HG02938 (cell line): ENCODE measurements around the gene RAB42.
A peak's percentile ranks its signal among the peaks of the same experiment; 100 is the strongest.
"Not testable (repeated sequence)": the region's sequence is repeated elsewhere in the genome, so short reads cannot be mapped to it uniquely, and the experiment has no call there.

Source experiments
- ATAC-seq: cut with Tn5 transposase; IDR thresholded peaks from one replicate; pipeline ENCODE4 v1.9.1; 2021; ENCODE audit warnings: mild to moderate bottlenecking, moderate library complexity; ENCODE audit not compliant: unreplicated experiment

The RAB42 gene

DNA sequence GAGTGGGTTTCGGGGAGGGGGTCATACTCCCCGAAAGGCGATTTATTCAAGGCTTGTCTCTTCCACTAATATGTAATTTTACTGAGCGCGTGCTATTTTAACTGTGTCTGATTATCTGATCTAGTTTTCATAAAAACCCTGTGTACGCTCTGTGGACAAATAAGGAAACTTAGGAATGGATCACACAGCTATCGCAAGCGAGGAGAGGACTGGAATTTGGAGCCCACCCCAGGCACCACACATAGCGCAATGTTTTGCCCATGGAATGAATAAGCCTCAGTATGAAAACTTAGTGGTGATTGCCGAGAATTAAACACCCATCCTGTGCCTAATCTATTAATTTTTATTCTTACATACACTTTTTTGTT, 9.8 kb upstream of the RAB42 start:
- no peak for ATAC-seq

DNA sequence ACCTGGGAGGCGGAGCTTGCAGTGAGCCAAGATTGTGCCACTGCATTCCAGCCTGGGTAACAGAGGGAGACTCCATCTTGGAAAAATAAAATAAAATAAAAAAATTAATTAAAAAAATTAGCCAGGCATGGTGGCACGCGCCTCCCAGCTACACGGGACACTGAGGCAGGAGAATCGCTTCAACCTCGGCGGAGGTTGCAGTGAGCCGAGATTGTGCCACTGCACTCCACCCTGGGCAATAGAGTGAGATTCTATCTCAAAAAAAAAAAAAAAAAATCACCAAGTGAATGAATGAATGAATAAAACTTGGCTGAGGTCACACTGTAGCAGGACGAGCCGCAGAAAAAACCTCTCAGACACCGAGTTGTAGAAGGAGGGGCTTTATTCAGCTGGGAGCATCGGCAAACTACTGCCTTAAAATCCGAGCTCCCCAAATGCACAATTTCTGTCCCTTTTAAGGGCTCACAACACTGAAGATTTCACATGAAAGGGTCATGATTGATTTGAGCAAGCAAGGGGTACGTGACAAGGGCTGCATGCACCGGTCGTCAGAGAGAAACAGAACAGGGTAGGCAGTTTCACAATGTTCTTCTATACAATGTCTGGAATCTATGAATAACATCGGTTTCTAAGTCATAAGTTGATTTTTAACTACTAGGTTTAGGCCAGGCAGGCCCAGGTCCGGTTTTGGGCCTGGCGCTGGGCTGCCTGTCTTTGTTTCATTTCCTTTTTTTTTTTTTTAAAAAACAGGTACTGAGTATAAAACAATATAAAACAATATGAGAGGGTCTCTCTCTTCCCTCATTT, 5.3 kb upstream of the RAB42 start:
- not testable (repeated sequence) for ATAC-seq

DNA sequence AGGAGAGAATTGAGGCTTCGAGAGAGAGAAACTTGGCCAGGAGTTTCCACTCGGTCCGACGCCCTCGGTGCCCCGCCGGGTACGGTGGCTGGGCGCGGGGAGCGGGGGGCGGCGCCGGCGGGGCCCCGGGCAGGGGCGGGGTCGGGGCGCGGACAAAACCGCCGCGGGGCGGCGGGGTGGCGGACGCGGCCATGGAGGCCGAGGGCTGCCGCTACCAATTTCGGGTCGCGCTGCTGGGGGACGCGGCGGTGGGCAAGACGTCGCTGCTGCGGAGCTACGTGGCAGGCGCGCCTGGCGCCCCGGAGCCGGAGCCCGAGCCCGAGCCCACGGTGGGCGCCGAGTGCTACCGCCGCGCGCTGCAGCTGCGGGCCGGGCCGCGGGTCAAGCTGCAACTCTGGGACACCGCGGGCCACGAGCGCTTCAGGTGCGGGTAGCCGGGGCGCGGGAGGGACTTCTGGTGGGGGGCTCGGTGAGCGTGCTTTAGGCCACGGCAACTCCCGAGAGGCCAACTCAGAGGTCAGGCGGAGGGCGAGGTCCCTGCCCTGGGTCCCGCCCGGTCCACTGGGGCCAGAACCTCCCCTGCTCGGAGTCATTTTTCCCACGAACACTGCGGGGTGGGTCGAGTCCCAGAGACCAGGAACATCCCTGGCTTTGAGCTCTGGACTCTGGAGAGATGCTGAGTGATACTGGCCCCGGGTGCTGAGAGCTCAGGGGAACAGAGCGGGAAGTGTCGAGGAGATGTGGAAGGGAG, 431 bp downstream of the RAB42 start:
- ATAC-seq = no peak

DNA sequence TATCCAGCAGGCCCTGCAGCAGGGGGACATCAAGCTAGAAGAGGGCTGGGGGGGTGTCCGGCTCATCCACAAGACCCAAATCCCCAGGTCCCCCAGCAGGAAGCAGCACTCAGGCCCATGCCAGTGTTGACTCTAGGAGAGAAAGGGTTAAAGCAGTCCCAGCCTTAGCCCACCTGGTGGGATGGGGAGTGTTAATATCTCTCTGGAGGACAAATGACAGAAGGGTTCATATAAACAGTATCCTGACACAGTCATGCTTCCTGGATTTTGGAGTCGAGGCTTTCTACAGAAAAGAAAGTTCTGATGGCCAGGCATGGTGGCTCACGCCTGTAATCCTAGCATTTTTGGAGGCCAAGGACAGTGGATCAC, 1.9 kb downstream of the RAB42 start:
- ATAC-seq = not testable (repeated sequence)

DNA sequence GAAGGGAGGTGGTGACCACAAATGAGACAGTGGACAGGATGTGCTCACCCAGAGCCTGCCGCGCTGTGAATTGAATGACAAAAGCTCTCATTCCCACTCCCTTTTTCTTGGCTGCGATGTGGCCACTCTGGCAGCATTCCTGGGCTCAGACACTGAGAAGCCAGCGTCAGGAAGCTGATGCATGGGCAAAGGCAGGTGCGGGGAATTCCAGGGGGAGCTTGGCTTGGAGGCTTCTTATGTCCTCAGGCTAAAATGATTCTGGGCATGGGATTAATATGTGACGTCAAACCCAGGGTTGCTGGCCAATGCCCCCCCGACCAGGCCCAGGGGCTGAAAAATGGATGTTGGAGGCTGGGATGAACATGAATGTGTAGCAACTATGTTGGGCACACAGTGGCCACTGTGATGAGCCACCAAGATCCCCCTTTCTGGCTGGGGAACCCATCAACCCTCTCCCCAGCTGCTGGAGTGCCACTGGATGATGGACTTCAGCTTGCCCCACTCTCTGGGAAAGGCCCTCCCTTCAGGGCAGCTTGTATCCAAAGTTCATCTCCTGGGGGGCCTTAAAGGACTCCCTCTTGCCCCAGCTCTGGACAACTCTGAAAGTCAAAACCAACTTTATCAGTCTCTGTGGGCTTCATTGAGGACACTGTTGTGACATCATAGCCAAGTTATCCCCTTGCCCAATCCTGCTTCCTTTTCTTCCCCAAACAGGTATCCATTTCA, 2.8 kb downstream of the RAB42 start:
- ATAC-seq = not testable (repeated sequence)

DNA sequence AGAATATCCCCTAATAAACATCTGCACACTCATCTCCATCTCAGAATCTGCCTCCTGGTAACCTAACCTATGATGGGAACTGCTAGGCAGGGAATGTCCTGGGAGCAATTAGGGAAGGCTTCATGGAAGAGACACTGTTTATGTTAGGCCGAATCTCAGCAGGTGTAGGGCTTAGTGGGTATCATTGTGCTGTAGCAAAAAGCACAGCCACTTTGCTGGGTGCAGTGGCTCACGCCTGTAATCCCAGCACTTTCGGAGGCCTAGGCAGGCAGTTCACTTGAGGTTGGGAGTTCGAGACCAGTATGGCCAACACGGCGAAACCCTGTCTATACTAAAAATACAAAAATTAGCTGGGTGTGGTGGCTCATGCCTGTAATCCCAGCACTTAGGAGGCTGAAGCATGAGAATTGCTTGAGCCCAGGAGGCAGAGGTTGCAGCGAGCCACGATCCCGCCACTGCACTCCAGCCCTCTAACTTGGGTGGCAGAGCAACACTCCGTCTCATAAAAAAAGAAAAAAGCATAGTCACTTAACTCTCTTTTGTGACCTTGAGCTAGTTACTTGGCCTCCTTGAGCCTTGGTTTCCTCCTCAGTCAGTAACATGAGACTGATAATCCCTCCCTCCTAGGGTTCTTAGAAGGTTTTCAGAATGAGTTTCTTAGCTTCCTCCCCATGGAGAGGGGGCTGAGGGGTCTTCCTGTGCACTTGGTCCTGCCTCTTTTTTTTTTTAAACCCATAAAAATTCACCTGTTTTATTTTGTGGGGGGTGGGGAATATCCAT, 3.5 kb downstream of the RAB42 start:
- no peak for ATAC-seq

DNA sequence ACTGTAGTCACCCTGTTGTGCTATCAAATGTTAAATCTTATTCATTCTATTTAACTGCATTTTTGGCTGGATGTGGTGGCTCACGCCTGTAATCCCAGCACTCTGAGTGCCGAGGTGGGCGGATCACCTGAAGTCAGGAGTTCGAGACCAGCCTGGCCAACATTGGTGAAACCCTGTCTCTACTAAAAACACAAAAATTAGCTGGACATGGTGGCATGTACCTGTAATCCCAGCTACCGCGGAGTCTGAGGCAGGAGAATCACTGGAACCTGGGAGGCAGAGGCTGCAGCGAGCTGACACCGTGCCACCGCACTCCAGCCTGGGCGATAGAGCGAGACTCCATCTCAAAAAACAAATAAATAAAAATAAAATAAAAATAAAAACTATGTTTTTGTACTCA, 4.2 kb downstream of the RAB42 start:
- ATAC-seq = not testable (repeated sequence)

DNA sequence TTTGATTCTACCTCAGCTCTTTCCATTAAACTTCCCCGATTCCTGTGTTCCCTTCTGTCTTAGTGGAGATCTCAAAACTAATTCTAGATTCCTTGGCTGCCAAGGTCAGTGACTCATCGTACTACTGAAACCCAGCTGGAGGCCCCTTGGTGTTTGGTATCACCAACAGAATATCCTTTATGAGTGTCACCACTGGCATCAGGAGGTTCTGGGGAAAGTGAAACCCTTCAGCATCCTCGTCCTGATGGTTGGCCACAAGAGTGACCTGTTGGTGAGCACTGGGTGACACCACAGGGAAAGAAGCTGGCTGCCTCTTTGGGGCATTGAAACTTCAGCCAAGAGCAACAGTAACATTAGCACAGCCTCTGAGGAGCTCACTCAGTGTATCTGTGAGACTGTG, 9.6 kb downstream of the RAB42 start:
- no peak for ATAC-seq

DNA sequence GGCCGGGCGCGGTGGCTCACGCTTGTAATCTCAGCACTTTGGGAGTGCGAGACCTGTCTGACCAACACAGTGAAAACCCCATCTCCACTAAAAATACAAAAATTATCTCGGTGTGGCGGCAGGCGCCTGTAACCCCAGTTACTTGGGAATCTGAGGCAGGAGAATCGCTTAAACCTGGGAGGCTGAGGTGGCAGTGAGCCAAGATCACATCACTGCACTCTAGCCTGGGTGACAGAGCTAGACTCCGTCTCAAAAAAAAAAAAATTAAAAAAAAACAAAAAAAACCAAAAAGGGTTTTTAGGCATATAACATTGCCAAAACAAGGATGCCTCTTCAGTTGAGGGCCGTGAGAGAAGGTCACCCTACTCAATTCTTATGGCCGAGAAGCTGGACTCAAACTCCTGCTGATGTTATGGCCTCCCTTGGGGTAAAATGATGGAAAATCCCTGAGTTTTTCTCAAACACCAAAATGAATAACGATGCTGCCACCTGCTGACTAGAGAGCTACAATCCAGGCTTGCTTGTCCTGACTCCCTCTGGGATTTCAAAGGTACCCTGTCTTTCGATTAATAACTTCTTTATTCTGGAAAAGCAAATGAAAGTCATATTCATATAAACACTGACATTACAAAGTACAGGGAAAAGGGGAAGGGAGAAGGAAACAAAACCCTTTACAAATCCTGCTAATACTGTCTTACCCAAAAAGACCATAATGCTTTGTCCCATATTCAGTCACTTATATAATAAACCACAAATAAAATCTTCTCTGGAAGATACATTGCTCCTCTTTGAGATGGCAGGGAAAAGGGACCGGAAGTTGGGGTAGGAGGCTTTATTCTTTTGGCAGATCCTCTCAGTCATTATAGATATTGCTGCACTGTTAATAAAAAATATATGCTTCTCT, 10.7 kb downstream of the RAB42 start:
- no peak for ATAC-seq

DNA sequence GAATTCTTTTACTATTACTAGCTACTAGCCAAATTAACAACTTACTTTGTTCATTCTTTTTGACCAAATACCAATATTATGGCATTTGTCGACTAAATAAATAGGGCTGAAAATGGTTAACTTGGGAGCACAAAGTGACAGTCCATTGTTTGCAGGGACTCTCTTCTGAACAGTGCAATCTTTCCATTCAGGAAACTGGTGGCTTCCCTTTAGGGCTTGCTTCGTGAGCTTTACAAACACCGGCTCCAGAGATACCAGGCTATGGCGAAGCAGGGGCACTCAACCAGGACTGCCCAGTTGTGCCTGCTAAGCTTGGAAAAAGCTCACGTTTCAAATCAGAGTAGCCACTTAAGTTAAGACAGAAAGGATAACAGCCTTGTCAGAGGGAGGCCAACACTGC, 12.3 kb downstream of the RAB42 start:
- no peak for ATAC-seq

DNA sequence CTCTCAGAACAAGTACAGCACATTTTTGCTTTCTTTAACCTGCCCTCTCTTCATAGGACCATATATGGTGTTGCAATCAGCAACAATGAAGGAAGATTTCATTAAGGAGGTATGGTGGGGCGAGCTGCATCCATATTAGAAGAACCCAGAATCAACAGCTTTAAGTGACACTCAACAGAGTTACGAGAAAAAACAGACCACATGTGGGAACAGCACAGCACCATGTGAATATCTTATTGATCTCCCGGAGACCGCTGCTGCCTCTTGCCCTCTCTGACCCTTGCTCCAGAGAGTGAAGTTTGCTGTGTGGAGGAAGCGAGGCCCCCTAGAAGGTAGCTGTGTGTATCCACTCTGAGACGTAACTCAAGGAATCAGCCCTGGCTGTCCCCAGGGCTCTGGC, 12.9 kb downstream of the RAB42 start:
- ATAC-seq = no peak

DNA sequence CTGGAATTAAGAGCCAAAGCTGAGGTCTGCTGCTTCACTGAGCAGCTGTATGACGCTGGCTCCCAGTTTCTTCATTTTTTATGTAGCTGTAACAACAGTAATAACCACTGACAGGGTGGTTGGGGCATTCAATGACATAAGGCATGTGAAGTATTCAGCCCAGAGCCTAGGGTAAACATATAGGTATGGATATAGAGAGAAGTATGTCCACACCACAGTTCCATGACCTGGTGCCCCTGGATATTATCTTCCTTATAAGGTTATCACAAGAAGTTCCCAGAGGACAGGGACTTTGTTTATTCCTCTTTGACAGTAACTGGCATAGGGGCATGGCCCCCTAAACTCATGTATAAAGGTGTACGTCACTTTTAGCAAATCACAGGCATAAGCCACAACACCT, 14.7 kb downstream of the RAB42 start:
- ATAC-seq = no peak

DNA sequence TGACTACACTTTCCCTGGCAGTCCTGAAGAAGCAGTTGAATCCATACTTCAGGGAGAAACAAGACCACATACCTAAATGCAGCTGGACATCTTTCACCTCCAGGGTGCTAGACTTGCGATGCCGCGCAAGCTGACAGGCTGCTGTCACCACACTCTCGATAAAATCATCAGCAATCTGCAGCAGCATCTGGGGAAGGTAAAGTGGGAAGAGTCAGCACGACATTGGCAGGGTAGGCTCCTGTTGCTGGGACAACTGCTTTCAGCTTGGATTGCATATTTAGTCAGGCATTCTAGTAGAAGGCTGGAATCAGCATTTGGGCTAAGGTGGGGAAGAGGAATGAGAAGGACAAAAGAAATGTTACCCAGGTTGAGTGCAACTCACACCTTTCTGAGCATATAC, 21.1 kb downstream of the RAB42 start:
- ATAC-seq = no peak

DNA sequence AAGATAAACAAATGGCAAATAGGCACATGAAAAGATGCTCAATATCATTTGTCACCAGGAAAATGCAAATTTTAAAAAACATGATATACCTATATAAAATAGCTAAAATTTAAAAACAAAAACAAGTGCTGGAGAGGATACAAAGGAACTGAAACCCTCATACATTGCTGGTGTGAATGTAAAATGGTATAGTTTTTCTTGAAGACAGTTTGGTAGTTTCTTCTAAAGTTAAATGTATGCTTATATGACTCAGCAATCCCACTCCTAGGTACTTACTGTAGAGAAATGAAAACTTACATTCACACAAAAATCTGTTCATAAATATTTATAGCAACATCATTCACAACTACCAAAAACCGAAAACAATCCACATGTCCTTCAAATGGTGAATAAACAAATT, 39.6 kb downstream of the RAB42 start:
- ATAC-seq = no peak

DNA sequence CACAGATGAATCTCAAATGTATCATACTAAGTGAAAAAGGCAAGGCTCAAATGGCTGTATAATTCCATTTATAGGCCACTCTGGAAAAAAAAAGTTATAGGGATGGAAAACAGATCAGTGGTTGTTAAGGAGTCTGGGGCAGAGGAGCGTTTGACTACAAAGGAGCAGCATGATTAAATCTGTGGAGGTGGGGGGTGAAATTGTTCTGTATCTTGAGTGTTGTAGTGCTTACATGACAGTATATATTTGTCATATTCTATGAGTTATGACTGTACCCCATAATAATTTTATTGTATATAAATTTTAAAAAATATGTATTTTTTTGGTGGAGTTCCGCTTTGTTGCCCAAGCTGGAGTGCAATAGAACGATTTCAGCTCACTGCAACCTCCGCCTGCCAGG, 40.5 kb downstream of the RAB42 start:
- no peak for ATAC-seq

DNA sequence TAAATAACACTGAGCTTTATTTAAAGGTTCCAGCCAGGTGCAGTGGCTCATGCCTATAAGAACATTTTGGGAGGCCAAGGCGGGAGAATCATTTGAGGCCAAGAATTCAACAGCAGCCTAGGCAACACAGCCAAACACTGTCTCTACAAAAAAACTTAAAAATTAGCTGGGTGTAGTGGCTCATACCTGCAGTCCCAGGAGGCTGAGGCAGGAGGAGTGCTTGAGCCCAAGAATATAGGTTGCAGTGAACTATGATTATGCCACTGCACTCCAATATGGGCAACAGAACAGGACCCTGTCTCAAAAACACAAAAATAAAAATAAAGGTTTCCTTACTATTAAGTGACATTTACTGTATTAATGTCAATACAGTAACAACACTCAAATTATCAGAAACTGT, 48.7 kb downstream of the RAB42 start:
- no peak for ATAC-seq

DNA sequence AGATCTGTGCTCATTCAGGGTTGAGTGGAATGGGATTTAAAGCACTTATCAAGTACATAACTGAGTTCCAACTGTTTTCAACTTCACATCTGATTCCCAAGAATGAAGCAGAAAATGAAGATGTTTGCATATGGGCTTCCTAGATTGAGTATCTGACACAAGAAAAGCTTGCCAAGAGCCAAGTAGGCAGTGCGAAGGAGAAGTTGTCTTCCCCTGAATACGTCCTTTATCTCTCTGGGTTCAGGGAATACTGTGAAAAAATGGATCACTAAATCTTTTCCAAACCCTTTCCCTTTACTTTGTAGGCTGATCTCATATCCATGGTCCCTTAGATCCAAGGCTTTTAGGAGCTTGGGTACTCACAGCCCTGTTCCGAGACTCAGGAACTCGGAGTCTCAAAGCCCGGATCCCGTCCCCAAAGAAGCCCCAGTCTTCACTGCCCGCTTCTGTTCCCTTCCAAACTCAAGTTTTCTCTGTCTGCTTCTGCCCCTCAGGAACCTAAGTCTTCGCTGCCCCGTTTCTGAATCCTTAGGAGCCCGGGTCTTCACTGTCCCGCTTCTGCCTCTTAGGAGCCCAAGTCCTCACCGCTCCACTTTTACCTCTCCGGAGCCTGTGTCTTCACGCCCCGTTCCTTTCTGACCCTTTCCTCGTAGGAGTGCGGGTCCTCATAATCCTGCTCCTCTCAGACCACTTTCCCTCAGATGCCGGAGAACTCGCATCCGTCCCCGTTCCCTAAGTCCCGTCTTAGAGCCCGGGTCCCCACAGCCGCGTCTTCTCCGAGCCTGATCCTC, 50.2 kb downstream of the RAB42 start:
- peak; percentile 16 for ATAC-seq

DNA sequence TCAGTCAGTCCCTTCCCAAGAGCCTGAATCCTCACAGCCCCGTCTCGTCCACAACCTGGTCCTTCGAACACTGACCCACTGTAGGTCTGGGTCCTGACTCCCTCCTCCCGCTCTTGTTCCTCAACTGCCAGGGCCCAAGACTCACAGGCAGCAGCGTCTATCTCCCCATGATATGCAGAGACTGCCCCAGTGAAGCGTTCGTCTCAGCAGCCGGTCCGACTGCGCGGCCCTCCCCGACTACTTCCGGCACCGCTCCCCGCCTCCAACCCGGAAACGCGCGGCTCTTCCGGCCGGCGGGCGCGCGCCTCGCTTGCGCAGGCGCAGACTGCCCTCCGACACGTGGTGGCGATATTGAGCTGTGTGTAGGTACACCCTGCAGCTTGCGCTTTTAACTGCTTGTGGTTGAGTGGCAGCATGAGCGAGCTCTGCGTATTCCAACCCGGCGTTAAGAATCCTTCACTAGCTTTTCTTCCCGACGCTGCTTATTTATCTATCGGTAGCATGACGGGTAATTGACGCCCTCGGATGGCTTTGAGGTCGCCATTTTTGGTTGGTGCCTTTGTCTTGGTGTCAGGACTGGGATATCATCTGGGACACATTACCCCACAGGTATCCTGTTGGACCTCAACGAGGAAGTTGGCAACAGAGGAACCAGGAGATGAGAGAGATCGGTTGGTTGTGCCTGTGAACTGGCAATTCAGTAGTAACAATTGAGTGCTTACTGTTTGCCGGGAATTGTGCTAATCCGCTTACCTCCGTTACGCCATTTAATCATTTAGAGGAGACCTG, 51.0 kb downstream of the RAB42 start, which contains the start of gene TAF12:
TSS of gene TAF12 (minus strand) at position 221 of the 789 bp plus-strand sequence. CDS start 20,986 bp downstream, outside the sequence.
- peak; percentile 72 for ATAC-seq
